PC-3 (cell line): ENCODE results near the gene ISG20L2. TPM values are rescaled to one million over a fixed set of nuclear protein-coding genes. Genes with fewer than 3 reads are reported as not detected.

Experiments used
- ATAC-seq: fragments of 200-7000 bp; cut with Tn5 transposase; 2 replicates; pipeline ENCODE4 v1.9.1; 2020; ENCODE audit warnings: mild to moderate bottlenecking, moderate library complexity
- BruUV-seq: library from RNA; stranded (reverse); fragments of 400-500 nt; replicated peaks from 2 replicates; lab custom pipeline; 2021; lab: Mats Ljungman, UMichigan
- CTCF ChIA-PET: fragments of 300-600 bp; sonication (Branson Sonifier 250); formaldehyde crosslinking; loops from one replicate; lab custom pipeline; 2022; ENCODE audit warnings: antibody characterized with exemption; lab: Charles Lee
- POLR2A ChIA-PET: fragments of 300-600 bp; sonication (Branson Sonifier 250); formaldehyde crosslinking; loops from one replicate; lab custom pipeline; 2022; ENCODE audit warnings: antibody characterized with exemption; ENCODE audit not compliant: unreplicated experiment; lab: Charles Lee
- DNase-seq: peaks from one replicate; pipeline ENCODE4 v3.0.0-alpha.2; 2015
- H2AFZ ChIP-seq: fragments of 300-600 bp; sonication (generic); 2 replicates; pipeline ENCODE4 v1.6.0; 2016; ENCODE audit warnings: antibody characterized with exemption, low read length
- H3F3A ChIP-seq: fragments of 300-600 bp; sonication (generic); one replicate; pipeline ENCODE4 v1.6.0; 2017; ENCODE audit warnings: antibody characterized with exemption, low read length, control low read depth, mild to moderate bottlenecking; ENCODE audit not compliant: unreplicated experiment
- H3K27ac ChIP-seq: fragments of 300-600 bp; sonication (generic); 2 replicates; pipeline ENCODE4 v1.5.1; 2016; ENCODE audit warnings: mild to moderate bottlenecking, low read length
- H3K27me3 ChIP-seq: fragments of 300-600 bp; sonication (generic); 2 replicates; pipeline ENCODE4 v1.6.1; 2016; ENCODE audit warnings: low read length, mixed read lengths
- H3K36me3 ChIP-seq: fragments of 300-600 bp; sonication (generic); 2 replicates; pipeline ENCODE4 v1.6.1; 2016; ENCODE audit warnings: low read depth, mixed run types, low read length, mixed read lengths
- H3K4me1 ChIP-seq: fragments of 300-600 bp; sonication (generic); 2 replicates; pipeline ENCODE4 v1.5.1; 2016; ENCODE audit warnings: low read length; ENCODE audit not compliant: insufficient read depth
- H3K4me2 ChIP-seq: fragments of 300-600 bp; sonication (generic); 2 replicates; pipeline ENCODE4 v1.6.0; 2016; ENCODE audit warnings: low read length
- H3K4me3 ChIP-seq: fragments of 300-600 bp; sonication (generic); 2 replicates; pipeline ENCODE4 v1.5.1; 2016; ENCODE audit warnings: mild to moderate bottlenecking, low read length, mixed read lengths
- H3K79me2 ChIP-seq: fragments of 300-600 bp; sonication (generic); 2 replicates; pipeline ENCODE4 v1.6.1; 2017; ENCODE audit warnings: low read length, mixed read lengths
- H3K9ac ChIP-seq: fragments of 300-600 bp; sonication (generic); 2 replicates; pipeline ENCODE4 v1.6.0; 2016; ENCODE audit warnings: mild to moderate bottlenecking, low read length
- H3K9me2 ChIP-seq: fragments of 300-600 bp; sonication (generic); replicated peaks from 2 replicates; pipeline ENCODE4 v1.6.1; 2016; ENCODE audit warnings: mixed run types, low read length, mixed read lengths
- H3K9me3 ChIP-seq: fragments of 300-600 bp; sonication (generic); 2 replicates; pipeline ENCODE4 v1.6.1; 2016; ENCODE audit warnings: low read length, mixed read lengths
- H4K20me1 ChIP-seq: fragments of 300-600 bp; sonication (generic); 2 replicates; pipeline ENCODE4 v1.6.1; 2016; ENCODE audit warnings: low read length, mixed read lengths
- EZH2 ChIP-seq: fragments of 300-600 bp; sonication (generic); IDR thresholded peaks from one replicate; pipeline ENCODE4 v1.6.1; 2017; ENCODE audit warnings: antibody characterized with exemption, mild to moderate bottlenecking, low read length; ENCODE audit not compliant: unreplicated experiment
- EZH2phosphoT487 ChIP-seq: fragments of 300-600 bp; sonication (generic); IDR thresholded peaks from 2 replicates; pipeline ENCODE4 v1.6.1; 2018; ENCODE audit warnings: mild to moderate bottlenecking, antibody characterized with exemption, low read length, borderline replicate concordance
- intact Hi-C: fragments of 100-400 bp; cut with micrococcal nuclease; formaldehyde crosslinking; loops from 2 replicates; pipeline ENCODE4 v1.9.0; 2023
- total RNA-seq: library from RNA; depleted of rRNA; stranded (reverse); fragments of >200 nt; gene quantifications from 2 replicates; pipeline ENCODE4 v1.2.3, GENCODE V29; 2014
- TF ChIP-seq, protein P1 (sequence below): fragments of 300-600 bp; sonication (generic); conservative IDR thresholded peaks from 2 replicates; pipeline ENCODE4 v1.5.1; 2017; ENCODE audit warnings: antibody characterized with exemption, low read depth, mild to moderate bottlenecking, low read length

ISG20L2 gene
- total RNA-seq, 1 experiment from 2014 or later = 39.2 TPM

DNA sequence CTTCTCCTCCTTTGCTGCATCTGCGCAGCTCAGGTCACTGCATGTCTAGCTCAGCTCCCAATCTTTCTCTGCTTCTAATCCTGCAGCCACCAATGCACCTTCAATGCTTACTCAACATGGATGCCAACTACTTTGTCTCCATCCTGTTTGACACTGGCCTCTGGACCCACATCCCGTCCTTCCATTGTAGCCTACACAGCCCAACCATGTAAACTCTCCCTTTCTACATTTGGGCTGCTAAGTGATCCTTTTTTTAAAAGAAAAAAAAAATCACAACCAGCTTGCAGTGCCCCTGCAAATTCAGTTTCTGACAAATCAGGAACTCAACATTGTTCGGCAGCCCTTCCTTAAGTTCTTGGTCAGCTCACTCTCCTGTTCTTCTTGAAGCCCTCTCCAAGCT, 13.7 kb downstream of the ISG20L2 start:
- Histone ChIP-seq H3K36me3 (peaks cover 4% of the 10 kb centered on the region; the same call in 1 of the 2 replicates), H3K4me1 (peaks cover 9% of the 10 kb centered on the region), H3K27ac (no peak overlapping the region), H3K4me3 (no peak overlapping the region), H3K27me3 (no peaks in the 10 kb centered on the region), H3K9me3 (no peaks in the 10 kb centered on the region), H3K9me2 (no peaks in the 10 kb centered on the region), H2AFZ (no peak overlapping the region), H3K4me2 (no peak overlapping the region), H3K79me2 (no peaks in the 10 kb centered on the region), H3K9ac (no peak overlapping the region), H3F3A (no peaks in the 10 kb centered on the region), H4K20me1 (no peaks in the 10 kb centered on the region)
- no TSS peak for BruUV-seq
- CTCF ChIA-PET = interaction anchor here (3.4 kb wide), 1 partner anchor 25 kb away, joined by 16 read pairs; no protein-coding TSS in a partner anchor
- ATAC-seq (no peak), DNase-seq (no peak)
- intact Hi-C loops = no loop called here
- TF ChIP-seq EZH2 = no peak
- TF ChIP-seq EZH2phosphoT487 = no peak
- TF ChIP-seq, protein P1, sequence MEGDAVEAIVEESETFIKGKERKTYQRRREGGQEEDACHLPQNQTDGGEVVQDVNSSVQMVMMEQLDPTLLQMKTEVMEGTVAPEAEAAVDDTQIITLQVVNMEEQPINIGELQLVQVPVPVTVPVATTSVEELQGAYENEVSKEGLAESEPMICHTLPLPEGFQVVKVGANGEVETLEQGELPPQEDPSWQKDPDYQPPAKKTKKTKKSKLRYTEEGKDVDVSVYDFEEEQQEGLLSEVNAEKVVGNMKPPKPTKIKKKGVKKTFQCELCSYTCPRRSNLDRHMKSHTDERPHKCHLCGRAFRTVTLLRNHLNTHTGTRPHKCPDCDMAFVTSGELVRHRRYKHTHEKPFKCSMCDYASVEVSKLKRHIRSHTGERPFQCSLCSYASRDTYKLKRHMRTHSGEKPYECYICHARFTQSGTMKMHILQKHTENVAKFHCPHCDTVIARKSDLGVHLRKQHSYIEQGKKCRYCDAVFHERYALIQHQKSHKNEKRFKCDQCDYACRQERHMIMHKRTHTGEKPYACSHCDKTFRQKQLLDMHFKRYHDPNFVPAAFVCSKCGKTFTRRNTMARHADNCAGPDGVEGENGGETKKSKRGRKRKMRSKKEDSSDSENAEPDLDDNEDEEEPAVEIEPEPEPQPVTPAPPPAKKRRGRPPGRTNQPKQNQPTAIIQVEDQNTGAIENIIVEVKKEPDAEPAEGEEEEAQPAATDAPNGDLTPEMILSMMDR = no peak
- POLR2A ChIA-PET = interaction anchor here (0.6 kb wide), 1 partner anchor 377 kb away, joined by 3 read pairs; the partner anchor contains the start of genes CCT3 and TSACC

DNA sequence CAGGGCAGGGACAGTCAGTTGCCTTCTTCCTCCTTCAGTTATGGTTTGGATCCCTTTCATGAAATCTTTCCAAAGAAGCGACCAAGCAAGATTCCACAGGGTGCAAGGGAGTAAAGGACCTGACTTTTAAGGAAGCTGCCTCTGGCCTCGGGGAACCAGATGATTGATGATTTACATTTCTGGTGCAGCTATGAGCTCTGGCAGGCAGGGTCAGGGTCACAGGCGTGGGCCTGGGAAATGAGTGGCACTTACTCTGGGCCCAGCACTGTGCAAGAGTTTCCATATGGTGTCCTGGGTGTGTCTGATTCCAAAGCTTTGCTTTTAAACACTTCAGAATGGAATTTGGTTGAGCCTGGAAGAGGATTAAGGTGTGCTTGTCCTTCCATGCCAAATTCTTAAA, 15.9 kb downstream of the ISG20L2 start:
- H3K36me3 ChIP-seq = no peaks in the 10 kb centered on the region
- H2AFZ ChIP-seq = no peak overlapping the region
- no peak overlapping the region for H3K27ac ChIP-seq
- H3K4me1 ChIP-seq = peaks cover 16% of the 10 kb centered on the region
- no peaks in the 10 kb centered on the region for H3F3A ChIP-seq
- no peak overlapping the region for H3K9ac ChIP-seq
- no peak for ATAC-seq
- no peaks in the 10 kb centered on the region for H3K9me3 ChIP-seq
- ChIA-PET POLR2A (no interaction called here), CTCF (interaction anchor here (1.0 kb wide), 1 partner anchor 14 kb away, joined by 4 read pairs; no protein-coding TSS in a partner anchor)
- H3K4me2 ChIP-seq = no peak overlapping the region
- no peaks in the 10 kb centered on the region for H3K27me3 ChIP-seq
- no peaks in the 10 kb centered on the region for H4K20me1 ChIP-seq
- BruUV-seq = no TSS peak
- H3K79me2 ChIP-seq = no peaks in the 10 kb centered on the region
- H3K9me2 ChIP-seq = no peaks in the 10 kb centered on the region
- no peak for TF ChIP-seq EZH2phosphoT487
- TF ChIP-seq, protein P1 = no peak
- TF ChIP-seq EZH2 = no peak
- intact Hi-C loops = no loop called here
- H3K4me3 ChIP-seq = no peak overlapping the region
- no peak for DNase-seq

DNA sequence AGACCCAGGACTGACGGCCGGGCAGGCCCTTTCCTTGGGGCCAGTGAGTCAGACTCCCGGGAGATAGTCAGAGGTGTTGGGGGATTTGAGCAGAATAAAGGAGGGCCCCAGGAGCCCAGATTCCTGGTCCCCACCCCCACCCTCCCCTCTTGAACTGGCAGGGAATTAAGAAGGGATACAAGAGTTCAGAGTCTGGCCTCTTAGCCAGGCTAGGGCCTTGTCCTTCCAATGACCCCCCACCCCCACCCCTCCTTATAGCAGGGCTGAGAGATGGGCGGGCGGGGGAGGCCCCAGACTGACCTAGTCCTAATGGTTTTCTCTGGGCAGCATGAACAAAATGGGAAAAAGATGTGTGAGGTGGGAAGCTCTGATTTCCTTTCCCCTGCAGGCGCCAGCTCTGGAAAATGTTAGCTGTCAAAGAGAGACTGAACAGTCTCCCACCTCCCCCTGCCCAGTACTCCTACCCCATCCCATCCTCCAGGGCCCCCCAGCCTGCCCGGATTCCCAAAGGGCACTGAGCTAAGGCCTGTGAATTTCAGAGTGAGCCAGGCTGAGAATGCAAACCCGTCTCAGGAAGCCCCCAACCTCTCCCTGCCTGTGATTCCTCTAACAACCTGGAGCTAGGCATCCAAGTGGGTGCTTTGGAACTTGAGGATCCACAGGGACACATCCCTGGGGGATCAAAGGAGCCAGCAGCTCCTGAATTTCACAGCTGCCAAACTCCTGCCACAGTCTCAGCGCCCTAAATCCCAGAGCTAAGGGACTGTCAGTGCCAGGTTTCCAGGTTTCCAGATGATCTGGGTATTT, 17.4 kb downstream of the ISG20L2 start:
- Histone ChIP-seq H3F3A (no peaks in the 10 kb centered on the region), H3K9me3 (no peaks in the 10 kb centered on the region), H3K9me2 (no peaks in the 10 kb centered on the region), H4K20me1 (no peaks in the 10 kb centered on the region), H3K4me2 (no peak overlapping the region), H3K27me3 (no peaks in the 10 kb centered on the region), H3K4me1 (peaks cover 25% of the 10 kb centered on the region), H3K36me3 (no peaks in the 10 kb centered on the region), H3K9ac (no peak overlapping the region), H3K79me2 (no peaks in the 10 kb centered on the region), H2AFZ (no peak overlapping the region), H3K4me3 (no peak overlapping the region), H3K27ac (no peak overlapping the region)
- no peak for TF ChIP-seq EZH2phosphoT487
- TF ChIP-seq EZH2 = no peak
- TF ChIP-seq, protein P1 = no peak
- DNase-seq (no peak), ATAC-seq (no peak)
- intact Hi-C loops = no loop called here
- POLR2A ChIA-PET = no interaction called here
- CTCF ChIA-PET = interaction anchor here (2.4 kb wide), 1 partner anchor 21 kb away, joined by 12 read pairs; no protein-coding TSS in a partner anchor
- BruUV-seq = no TSS peak
